ENCODE data around the gene OR2AT4.
"Not testable (repeated sequence)": the region's sequence is repeated elsewhere in the genome, so short reads cannot be mapped to it uniquely, and the experiment has no call there.

The OR2AT4 gene

DNA sequence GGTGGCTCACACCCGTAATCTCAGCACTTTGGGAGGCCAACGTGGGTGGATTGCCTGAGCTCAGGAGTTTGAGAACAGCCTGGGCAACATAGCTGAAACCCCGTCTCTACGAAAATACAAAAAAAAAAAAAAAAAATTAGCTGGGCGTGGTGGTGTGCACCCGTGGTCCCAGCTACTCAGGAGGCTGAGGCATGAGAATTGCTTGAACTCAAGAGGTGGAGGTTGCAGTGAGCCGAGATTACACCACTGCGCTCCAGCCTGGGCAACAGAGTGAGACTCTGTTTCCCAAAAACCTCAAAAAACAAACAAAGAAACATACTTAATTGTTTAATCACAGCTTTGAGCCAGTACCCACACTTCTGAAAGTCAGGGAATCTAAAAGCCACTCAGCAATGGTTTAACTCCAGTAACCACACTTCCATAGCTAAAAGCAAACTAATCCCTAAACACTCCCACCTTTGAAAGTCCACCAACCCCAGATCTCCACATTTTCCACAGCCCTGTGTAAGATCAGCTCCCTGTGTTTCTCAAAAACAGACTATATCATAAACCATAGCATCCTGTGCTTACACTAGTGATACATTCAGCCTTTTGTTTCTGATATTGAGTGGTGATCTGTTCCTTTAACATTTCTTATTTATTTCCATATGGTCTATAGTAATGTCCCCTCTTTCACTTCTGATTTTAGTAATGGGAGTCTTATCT lies 4.9 kb upstream of the OR2AT4 start:
- no peak for DNase-seq

- DNase-seq, result peak in 1 of 2 experiments; percentile 20
Observed at GRCh38 chr11:75100314-75100713, 3.6 kb upstream of the OR2AT4 start.

DNA sequence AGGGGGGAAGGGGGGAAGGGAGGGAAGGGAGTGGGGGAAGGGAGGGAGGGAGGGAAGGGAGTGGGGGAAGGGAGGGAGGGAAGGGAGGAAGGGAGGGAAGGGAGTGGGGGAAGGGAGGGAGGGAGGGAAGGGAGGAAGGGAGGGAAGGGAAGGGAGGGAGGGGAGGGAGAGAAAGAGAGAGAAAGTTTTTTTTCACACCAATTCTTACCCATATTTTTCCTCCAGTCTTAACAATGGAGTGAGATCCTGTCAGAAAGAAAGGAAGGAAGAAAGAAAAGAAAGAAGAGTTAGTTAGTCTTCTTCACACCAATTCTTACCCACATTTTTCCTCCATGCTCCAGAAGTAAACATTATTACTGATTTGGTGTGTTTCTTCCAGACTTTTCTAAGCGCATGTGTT lies 3.0 kb upstream of the OR2AT4 start:
- no peak for DNase-seq

GRCh38 chr11:75098835-75099439 lies 2.3 kb upstream of the OR2AT4 start:
- not testable (repeated sequence) for DNase-seq

GRCh38 chr11:75098181-75098580 lies 1.5 kb upstream of the OR2AT4 start:
- DNase-seq, result not testable (repeated sequence)

GRCh38 chr11:75097173-75097557 lies 489 bp upstream of the OR2AT4 start:
- DNase-seq, result no peak

DNA sequence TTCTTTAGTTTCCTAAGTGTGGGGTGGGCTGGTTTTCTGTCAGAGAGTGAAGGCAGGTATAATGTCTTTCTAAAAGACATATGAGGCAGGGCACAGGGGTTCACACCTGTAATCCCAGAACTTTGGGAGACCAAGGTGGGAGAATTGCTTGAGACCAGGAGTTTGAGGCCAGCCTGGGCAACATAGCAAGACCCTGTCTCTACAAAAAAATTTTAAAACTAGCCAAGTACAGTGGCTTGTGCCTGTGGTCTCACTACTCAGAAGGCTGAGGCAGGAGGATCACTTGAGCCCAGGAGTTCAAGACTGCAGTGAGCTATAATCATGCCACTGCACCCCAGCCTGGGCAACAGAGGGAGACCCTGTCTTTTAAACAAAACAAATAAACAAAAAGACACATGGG lies 2.3 kb downstream of the OR2AT4 start:
- not testable (repeated sequence) for DNase-seq

DNA sequence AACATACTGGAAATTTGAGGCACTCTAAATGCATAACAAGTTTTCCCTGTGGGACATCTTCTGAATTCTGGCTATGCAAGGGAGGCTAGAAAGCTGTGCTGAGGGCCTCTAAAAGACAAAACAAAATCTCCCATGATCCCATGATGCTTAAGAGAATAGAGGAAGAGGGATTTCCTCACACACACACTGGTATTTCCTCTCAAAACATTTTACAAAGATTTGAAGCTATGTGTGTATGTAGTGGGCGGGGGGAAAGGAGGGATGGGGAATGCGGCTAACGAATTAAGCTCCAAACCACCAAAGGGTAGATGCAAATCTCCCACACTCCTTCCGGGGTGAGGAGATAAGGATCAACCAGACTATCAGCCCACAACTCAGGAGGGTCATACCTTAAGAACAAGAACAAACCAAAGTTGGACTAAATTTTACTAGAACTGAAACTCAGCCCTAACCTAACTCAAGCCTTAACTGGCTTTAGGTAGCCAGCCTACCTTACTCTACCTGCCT lies 6.0 kb downstream of the OR2AT4 start:
- DNase-seq, result no peak

DNA sequence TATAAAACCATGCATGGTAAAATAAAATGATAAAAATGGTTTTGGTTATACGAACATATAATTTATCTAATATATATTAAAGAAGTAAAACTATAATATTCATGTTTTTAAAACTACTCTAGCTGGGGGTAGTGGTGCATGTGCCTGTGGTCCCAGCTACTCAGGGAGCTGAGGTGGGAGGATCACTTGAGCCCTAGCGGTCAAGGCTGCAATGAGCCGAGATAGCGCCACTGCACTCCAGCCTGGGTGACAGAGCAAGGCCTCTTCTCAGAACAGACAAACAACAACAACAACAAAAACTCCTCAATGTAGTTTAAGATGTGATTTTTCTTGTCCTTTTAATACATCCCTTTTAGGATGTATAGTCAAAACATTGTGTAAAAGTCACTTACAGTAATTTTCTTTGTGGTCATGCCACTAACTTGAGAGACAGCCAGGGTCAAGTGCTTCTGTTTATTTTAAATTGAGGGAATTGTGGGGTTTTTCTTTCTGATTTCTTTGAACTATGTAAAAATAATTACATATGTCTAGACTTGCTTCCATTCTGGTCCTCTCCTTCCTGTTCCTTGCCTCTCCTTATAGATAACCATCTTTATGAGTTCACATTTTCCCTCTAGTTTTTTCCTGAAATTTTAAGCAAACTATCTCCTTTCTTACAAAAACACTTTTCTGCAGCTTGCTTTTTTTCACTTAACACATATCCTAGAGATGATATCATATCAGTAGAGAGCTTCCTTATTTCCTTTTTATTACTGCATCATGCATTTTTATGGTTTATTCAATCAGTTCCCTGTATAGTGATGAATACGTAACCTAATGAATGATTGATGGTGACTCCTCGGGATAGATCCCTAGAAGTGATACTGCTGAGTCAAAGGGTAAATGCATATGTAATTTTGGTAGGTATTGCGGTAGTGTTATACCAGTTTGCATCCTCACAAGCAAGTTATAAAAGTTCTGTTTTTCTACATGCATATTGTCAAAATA lies 9.1 kb downstream of the OR2AT4 start:
- no peak for DNase-seq

DNA sequence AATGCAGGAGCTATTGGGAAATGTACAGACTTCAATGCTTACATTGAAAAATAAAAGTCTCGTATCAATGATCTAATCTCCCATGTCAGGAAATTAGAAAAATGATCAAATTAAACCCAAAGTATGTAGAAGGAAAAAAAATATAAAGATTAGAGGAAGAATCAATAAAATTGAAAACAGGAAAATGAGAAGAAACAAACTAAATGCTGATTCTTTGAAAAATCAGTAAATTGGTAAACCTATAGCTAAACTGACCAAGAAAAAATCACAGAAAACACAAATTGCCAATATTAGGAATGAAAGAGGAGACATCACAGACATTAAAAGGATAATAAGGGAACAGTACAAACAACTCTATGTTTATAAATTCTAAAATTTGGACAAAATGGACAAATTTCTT lies 11.8 kb downstream of the OR2AT4 start:
- DNase-seq, result no peak

- no peak for DNase-seq
Observed at GRCh38 chr11:75083217-75083605, 13.5 kb downstream of the OR2AT4 start.

DNA sequence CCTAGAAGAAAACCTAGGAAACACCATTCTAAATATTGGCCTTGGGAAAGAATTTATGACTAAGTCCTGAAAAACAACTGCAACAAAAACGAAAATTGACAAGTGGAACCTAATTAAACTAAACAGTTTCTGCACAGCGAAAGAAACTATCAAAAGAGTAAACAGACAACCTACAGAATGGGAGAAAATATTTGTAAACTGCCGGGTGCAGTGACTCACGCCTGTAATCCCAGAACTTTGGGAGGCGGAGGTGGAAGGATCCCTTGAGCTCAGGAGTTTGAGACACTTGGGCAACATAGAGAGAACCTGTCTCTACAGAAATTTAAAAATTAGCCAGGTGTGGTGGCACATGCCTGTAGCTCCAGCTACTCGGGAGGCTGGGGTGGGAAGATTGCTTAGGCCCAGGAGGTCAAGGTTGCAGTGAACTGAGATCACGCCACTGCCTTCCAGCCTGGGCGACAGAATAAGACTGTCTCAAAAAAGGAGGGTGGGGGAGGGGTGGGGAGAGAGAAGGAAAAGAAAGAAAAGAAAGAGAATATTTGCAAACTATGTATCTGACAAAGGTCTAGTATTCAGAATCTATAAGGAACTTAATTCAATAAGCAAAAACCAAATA lies 14.0 kb downstream of the OR2AT4 start:
- DNase-seq, result no peak

DNA sequence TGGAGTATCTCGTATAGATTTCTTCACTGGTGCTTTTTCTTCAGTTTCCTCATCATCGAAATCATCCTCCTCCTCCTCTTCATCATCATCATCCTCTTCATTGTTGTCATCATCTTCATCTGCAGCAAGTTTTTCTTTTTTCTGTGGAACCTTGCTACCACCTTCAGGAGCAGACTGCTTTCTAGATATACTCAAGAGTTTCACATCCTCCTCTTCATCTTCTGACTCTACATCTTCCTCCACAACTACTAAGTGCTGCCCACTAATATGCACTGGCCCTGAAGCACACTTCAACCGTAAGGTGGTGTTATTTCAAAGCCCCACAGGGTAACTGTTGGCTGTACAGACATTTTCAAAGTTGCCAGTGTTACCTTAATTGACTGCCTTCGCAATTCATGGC lies 17.1 kb downstream of the OR2AT4 start:
- no peak for DNase-seq

- DNase-seq, result no peak
Observed at GRCh38 chr11:75078233-75078632, 18.4 kb downstream of the OR2AT4 start.

DNA sequence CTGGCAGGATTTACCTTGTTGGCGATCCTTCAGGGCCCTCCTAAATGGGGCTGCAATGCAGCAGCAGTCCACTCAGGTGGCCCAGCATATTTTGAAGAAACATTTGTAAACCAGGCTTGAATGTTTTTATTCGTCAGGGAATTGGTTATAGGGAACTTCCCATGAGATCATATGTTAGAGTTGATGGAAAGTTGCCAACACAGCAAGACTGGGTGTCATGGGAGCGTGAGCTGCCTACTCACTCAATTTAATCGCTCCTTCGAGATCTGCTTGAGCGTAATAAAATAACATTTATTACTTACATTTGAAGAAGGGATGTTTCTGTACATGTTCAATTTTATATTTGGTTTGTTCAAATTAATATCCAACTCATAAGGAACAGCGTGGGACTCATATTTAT lies 19.4 kb downstream of the OR2AT4 start:
- DNase-seq, result no peak

- no peak for DNase-seq
Observed at GRCh38 chr11:75076671-75077070, 20.0 kb downstream of the OR2AT4 start.

- no peak for DNase-seq
Observed at GRCh38 chr11:75073459-75074190, 23.1 kb downstream of the OR2AT4 start.

GRCh38 chr11:75072582-75072981 lies 24.1 kb downstream of the OR2AT4 start:
- DNase-seq, result no peak

- no peak for DNase-seq
Observed at GRCh38 chr11:75069473-75069872, 27.2 kb downstream of the OR2AT4 start.

GRCh38 chr11:75068993-75069392 lies 27.7 kb downstream of the OR2AT4 start:
- DNase-seq, result no peak

DNA sequence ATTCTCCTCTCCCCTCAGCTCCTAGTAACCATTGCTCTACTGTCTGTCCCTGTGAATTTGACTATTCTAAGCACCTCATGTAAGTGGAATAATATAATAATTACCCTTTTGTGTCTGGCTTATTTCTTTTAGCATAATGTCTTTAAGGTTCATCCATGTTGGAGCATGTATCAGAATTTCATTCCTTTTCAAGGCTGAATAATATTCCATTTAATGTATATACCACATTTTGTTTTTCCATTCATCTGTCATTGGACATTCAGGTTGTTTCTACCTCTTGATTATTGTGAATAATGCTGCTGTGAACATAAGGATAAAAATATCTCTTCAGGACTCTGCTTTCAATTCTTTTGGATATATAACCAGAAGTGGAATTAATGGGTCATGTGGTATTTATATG lies 28.1 kb downstream of the OR2AT4 start:
- no peak for DNase-seq

DNA sequence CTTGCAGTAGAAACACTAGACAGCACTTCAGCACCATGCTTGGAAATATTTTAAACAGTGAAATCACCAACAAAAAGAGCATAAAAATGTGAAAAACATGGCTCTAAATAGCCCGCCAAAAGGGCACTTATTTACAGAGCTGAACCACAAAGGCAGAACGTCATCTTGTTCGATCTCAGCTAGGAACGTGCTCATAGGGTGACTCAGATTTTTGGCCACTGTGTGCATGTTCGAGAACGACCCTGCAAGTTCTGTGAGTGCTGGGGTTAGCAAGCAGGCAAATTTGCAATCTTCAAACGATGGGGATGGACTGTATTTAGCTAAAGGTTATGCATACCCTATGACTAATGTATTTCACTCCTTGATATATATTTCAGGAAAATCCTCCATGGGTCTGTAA lies 30.6 kb downstream of the OR2AT4 start:
- DNase-seq, result no peak
